ENCODE measurements around the gene DNM3.
"Not testable (repeated sequence)": the region's sequence is repeated elsewhere in the genome, so short reads cannot be mapped to it uniquely, and the experiment has no call there.

Gene DNM3

GRCh38 chr1:172359491-172359999 lies 518.2 kb downstream of the DNM3 start:
- H3K27me3 ChIP-seq (ENCODE audit: insufficient read depth, poor library complexity, severe bottlenecking), result no peaks in the 10 kb centered on the region
- H3K4me1 ChIP-seq (ENCODE audit: insufficient read depth, poor library complexity, severe bottlenecking), result peaks cover 52% of the 10 kb centered on the region
- peak; percentile 46 for ATAC-seq (ENCODE audit: low read depth)
- H3K36me3 ChIP-seq (ENCODE audit: low read depth), result no peaks in the 10 kb centered on the region
- peak overlapping the region; percentile 95 for H3K27ac ChIP-seq (ENCODE audit: poor library complexity, severe bottlenecking)
- no peak for DNase-seq (ENCODE audit: low spot score)
- H3K4me3 ChIP-seq (ENCODE audit: severe bottlenecking), result no peak overlapping the region
- H3K9me3 ChIP-seq (ENCODE audit: severe bottlenecking), result no peaks in the 10 kb centered on the region
- TF ChIP-seq, protein P1, sequence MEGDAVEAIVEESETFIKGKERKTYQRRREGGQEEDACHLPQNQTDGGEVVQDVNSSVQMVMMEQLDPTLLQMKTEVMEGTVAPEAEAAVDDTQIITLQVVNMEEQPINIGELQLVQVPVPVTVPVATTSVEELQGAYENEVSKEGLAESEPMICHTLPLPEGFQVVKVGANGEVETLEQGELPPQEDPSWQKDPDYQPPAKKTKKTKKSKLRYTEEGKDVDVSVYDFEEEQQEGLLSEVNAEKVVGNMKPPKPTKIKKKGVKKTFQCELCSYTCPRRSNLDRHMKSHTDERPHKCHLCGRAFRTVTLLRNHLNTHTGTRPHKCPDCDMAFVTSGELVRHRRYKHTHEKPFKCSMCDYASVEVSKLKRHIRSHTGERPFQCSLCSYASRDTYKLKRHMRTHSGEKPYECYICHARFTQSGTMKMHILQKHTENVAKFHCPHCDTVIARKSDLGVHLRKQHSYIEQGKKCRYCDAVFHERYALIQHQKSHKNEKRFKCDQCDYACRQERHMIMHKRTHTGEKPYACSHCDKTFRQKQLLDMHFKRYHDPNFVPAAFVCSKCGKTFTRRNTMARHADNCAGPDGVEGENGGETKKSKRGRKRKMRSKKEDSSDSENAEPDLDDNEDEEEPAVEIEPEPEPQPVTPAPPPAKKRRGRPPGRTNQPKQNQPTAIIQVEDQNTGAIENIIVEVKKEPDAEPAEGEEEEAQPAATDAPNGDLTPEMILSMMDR (IDR thresholded peaks at IDR 0.05; ENCODE audit: poor library complexity, severe bottlenecking), result no peak

DNA sequence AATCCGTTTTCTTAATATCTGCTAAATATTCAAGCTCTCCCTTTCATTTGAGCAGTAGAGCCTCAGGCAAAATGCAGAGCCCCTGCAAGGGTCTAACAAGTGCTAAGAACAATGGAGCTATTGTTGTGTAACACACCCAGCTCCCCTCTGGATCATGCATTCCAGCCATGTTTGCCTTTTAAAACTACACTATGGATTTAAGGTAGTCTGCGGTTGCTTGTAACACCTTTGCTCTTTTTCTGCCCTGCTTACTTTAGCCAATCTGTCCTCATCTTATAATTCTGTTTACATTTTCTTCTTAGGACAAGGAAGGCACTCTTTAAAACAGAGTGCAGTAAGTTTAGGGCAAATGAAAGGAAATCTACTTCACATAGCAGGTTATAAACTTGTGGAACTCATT lies 519.2 kb downstream of the DNM3 start:
- H3K36me3 ChIP-seq (ENCODE audit: low read depth), result no peaks in the 10 kb centered on the region
- TF ChIP-seq, protein P1 (IDR thresholded peaks at IDR 0.05; ENCODE audit: poor library complexity, severe bottlenecking), result no peak
- no peak overlapping the region for H3K4me3 ChIP-seq (ENCODE audit: severe bottlenecking)
- peak; percentile 56 for ATAC-seq (ENCODE audit: low read depth)
- peaks cover 52% of the 10 kb centered on the region for H3K4me1 ChIP-seq (ENCODE audit: insufficient read depth, poor library complexity, severe bottlenecking)
- no peak for DNase-seq (ENCODE audit: low spot score)
- no peaks in the 10 kb centered on the region for H3K27me3 ChIP-seq (ENCODE audit: insufficient read depth, poor library complexity, severe bottlenecking)
- H3K9me3 ChIP-seq (ENCODE audit: severe bottlenecking), result no peaks in the 10 kb centered on the region
- H3K27ac ChIP-seq (ENCODE audit: poor library complexity, severe bottlenecking), result peak overlapping the region; percentile 95

DNA sequence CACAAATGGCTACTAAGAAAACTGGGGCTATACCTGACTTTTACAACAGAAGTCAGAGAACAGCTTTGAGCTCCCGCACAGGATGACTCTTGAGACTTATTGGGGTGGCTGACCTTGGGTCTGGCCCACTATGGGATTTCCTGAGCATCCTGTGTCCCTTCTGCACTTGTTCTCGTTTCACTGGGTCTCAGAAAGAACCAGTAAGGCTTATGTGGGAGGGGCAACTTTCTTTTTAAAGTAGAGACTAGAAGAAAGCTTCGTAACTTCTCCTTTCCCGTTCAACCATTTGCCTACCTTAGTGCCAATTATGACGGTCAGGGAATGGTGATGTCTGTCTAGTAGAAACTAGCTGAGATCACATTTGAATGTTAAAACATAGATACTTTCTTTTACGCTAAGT lies 519.7 kb downstream of the DNM3 start:
- H3K9me3 ChIP-seq (ENCODE audit: severe bottlenecking), result no peaks in the 10 kb centered on the region
- TF ChIP-seq, protein P1 (IDR thresholded peaks at IDR 0.05; ENCODE audit: poor library complexity, severe bottlenecking), result no peak
- H3K36me3 ChIP-seq (ENCODE audit: low read depth), result no peaks in the 10 kb centered on the region
- peaks cover 51% of the 10 kb centered on the region for H3K4me1 ChIP-seq (ENCODE audit: insufficient read depth, poor library complexity, severe bottlenecking)
- no peak overlapping the region for H3K4me3 ChIP-seq (ENCODE audit: severe bottlenecking)
- DNase-seq (ENCODE audit: low spot score) (no peak), ATAC-seq (ENCODE audit: low read depth) (no peak)
- H3K27ac ChIP-seq (ENCODE audit: poor library complexity, severe bottlenecking), result peak overlapping the region; percentile 95
- no peaks in the 10 kb centered on the region for H3K27me3 ChIP-seq (ENCODE audit: insufficient read depth, poor library complexity, severe bottlenecking)

DNA sequence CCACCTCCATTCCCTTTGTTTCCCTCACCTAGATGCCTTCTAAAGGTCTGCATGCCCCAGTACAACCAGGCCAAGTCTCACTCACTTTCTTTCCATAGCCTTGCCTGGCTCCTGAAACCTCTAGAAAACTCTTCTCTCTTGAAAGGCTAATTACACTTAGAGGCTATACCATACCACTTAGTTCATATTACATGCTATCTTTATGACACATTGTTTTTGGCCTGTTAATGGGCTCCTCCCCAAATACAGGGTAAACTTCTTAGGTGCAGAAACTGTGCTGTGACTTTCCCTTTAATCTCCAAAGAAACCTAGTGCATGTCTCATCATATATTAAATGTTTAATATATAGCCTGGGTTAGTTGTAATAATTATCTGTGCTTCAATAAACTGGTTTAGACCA lies 522.6 kb downstream of the DNM3 start:
- no peak for DNase-seq (ENCODE audit: low spot score)
- Histone ChIP-seq H3K36me3 (ENCODE audit: low read depth) (no peaks in the 10 kb centered on the region), H3K27me3 (ENCODE audit: insufficient read depth, poor library complexity, severe bottlenecking) (no peaks in the 10 kb centered on the region), H3K4me1 (ENCODE audit: insufficient read depth, poor library complexity, severe bottlenecking) (peaks cover 22% of the 10 kb centered on the region), H3K4me3 (ENCODE audit: severe bottlenecking) (no peak overlapping the region), H3K9me3 (ENCODE audit: severe bottlenecking) (peaks cover 6% of the 10 kb centered on the region), H3K27ac (ENCODE audit: poor library complexity, severe bottlenecking) (no peak overlapping the region)
- TF ChIP-seq, protein P1 (IDR thresholded peaks at IDR 0.05; ENCODE audit: poor library complexity, severe bottlenecking), result no peak
- ATAC-seq (ENCODE audit: low read depth), result no peak

GRCh38 chr1:172371646-172372045 lies 530.3 kb downstream of the DNM3 start:
- not testable (repeated sequence) for H3K4me3 ChIP-seq (ENCODE audit: severe bottlenecking); DNase-seq (ENCODE audit: low spot score); H3K36me3 ChIP-seq (ENCODE audit: low read depth); H3K9me3 ChIP-seq (ENCODE audit: severe bottlenecking); ATAC-seq (ENCODE audit: low read depth); H3K4me1 ChIP-seq (ENCODE audit: insufficient read depth, poor library complexity, severe bottlenecking); H3K27ac ChIP-seq (ENCODE audit: poor library complexity, severe bottlenecking); H3K27me3 ChIP-seq (ENCODE audit: insufficient read depth, poor library complexity, severe bottlenecking)
